DOHH2 (cell line): Measurements from ENCODE around the gene WTAP.

Source experiments
- H3F3A ChIP-seq: fragments of 200-600 bp; sonication (generic), shearing (Covaris generic); 2 replicates; pipeline ENCODE4 v1.6.0; 2016; ENCODE audit warnings: antibody characterized with exemption, mild to moderate bottlenecking; ENCODE audit not compliant: control insufficient read depth, insufficient read depth
- H3K27ac ChIP-seq: fragments of 200-600 bp; sonication (generic); 2 replicates; pipeline ENCODE4 v1.5.1; 2014; ENCODE audit warnings: low read depth, mild to moderate bottlenecking, low read length, moderate library complexity
- H3K27me3 ChIP-seq: fragments of 200-600 bp; sonication (generic); 2 replicates; pipeline ENCODE4 v1.6.1; 2014; ENCODE audit warnings: mild to moderate bottlenecking, low read length, mixed read lengths; ENCODE audit not compliant: control insufficient read depth
- H3K36me3 ChIP-seq: fragments of 200-600 bp; sonication (generic); 2 replicates; pipeline ENCODE4 v1.6.1; 2014; ENCODE audit warnings: mild to moderate bottlenecking, low read length, moderate library complexity, mixed read lengths; ENCODE audit not compliant: control insufficient read depth
- H3K4me1 ChIP-seq: fragments of 200-600 bp; sonication (generic); 2 replicates; pipeline ENCODE4 v1.6.1; 2014; ENCODE audit warnings: mild to moderate bottlenecking, low read length, mixed read lengths; ENCODE audit not compliant: control insufficient read depth
- H3K4me2 ChIP-seq: fragments of 200-600 bp; sonication (generic); 2 replicates; pipeline ENCODE4 v1.6.0; 2014; ENCODE audit warnings: mild to moderate bottlenecking, low read length, moderate library complexity
- H3K4me3 ChIP-seq: fragments of 200-600 bp; sonication (generic); 2 replicates; pipeline ENCODE4 v1.5.1; 2014; ENCODE audit warnings: mild to moderate bottlenecking, low read length, mixed read lengths
- H3K79me2 ChIP-seq: fragments of 200-600 bp; sonication (generic); 2 replicates; pipeline ENCODE4 v1.6.1; 2014; ENCODE audit warnings: mild to moderate bottlenecking, low read length, mixed read lengths; ENCODE audit not compliant: control insufficient read depth
- H3K9me2 ChIP-seq: fragments of 200-600 bp; sonication (generic); replicated peaks from 2 replicates; pipeline ENCODE4 v1.6.1; 2014; ENCODE audit warnings: mild to moderate bottlenecking, low read length, mixed read lengths; ENCODE audit not compliant: control insufficient read depth
- H3K9me3 ChIP-seq: fragments of 200-600 bp; sonication (generic); 2 replicates; pipeline ENCODE4 v1.6.1; 2014; ENCODE audit warnings: antibody characterized with exemption, low read length, mixed read lengths; ENCODE audit not compliant: control insufficient read depth, insufficient read depth
- H4K20me1 ChIP-seq: fragments of 200-600 bp; sonication (generic); 2 replicates; pipeline ENCODE4 v1.6.0; 2014; ENCODE audit warnings: low read depth, mild to moderate bottlenecking, antibody characterized with exemption, low read length, moderate library complexity; ENCODE audit not compliant: control insufficient read depth, insufficient read depth
- EZH2phosphoT487 ChIP-seq: fragments of 200-600 bp; sonication (generic); IDR thresholded peaks from 2 replicates; pipeline ENCODE4 v1.6.1; 2017; ENCODE audit warnings: borderline replicate concordance, mild to moderate bottlenecking, antibody characterized with exemption, low read length, moderate library complexity, mixed read lengths
- TF ChIP-seq, protein P1 (sequence below): fragments of 200-600 bp; sonication (generic); IDR thresholded peaks from one replicate; pipeline ENCODE4 v1.5.1; 2014; ENCODE audit warnings: antibody characterized with exemption, mild to moderate bottlenecking, low read depth, low read length; ENCODE audit not compliant: poor library complexity, severe bottlenecking

WTAP gene

DNA sequence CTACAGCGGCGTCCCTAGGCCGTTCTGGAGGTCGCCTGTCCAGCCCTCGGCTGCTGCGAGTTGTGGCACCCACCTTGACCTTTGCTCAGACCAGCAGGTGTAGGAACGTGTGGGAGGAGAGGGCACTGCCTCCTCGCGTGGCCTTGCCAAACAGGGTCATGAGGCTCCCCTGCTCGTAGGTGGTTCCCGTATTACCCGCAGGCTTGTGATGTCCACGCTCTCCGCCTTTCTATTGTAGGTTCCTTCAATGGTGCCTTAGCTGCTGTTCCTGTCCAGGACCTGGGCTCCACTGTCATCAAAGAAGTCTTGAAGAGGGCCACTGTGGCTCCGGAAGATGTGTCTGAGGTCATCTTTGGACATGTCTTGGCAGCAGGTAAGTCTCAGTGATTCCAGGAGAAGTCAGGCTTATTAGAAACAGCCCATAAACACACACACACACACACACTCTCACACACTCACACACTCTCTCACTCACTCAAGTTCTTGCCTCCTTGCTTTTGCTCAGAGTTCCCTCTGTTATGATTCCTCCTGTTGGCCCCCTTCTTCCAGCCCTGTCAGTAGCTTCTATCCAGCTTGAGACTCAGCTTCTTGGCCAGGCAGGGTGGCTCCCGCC, 35.5 kb downstream of the WTAP start:
- Histone ChIP-seq H3K4me1 (peaks cover 37% of the 10 kb centered on the region), H3K36me3 (peaks cover 79% of the 10 kb centered on the region), H3F3A (peaks cover 26% of the 10 kb centered on the region), H3K4me2 (peak overlapping the region; percentile 90), H4K20me1 (no peaks in the 10 kb centered on the region), H3K4me3 (peak overlapping the region; percentile 98), H3K27me3 (no peaks in the 10 kb centered on the region), H3K27ac (peak overlapping the region; percentile 94), H3K79me2 (peaks cover 43% of the 10 kb centered on the region), H3K9me3 (no peaks in the 10 kb centered on the region), H3K9me2 (no peaks in the 10 kb centered on the region)
- TF ChIP-seq, protein P1, sequence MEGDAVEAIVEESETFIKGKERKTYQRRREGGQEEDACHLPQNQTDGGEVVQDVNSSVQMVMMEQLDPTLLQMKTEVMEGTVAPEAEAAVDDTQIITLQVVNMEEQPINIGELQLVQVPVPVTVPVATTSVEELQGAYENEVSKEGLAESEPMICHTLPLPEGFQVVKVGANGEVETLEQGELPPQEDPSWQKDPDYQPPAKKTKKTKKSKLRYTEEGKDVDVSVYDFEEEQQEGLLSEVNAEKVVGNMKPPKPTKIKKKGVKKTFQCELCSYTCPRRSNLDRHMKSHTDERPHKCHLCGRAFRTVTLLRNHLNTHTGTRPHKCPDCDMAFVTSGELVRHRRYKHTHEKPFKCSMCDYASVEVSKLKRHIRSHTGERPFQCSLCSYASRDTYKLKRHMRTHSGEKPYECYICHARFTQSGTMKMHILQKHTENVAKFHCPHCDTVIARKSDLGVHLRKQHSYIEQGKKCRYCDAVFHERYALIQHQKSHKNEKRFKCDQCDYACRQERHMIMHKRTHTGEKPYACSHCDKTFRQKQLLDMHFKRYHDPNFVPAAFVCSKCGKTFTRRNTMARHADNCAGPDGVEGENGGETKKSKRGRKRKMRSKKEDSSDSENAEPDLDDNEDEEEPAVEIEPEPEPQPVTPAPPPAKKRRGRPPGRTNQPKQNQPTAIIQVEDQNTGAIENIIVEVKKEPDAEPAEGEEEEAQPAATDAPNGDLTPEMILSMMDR = no peak
- TF ChIP-seq EZH2phosphoT487 = no peak

DNA sequence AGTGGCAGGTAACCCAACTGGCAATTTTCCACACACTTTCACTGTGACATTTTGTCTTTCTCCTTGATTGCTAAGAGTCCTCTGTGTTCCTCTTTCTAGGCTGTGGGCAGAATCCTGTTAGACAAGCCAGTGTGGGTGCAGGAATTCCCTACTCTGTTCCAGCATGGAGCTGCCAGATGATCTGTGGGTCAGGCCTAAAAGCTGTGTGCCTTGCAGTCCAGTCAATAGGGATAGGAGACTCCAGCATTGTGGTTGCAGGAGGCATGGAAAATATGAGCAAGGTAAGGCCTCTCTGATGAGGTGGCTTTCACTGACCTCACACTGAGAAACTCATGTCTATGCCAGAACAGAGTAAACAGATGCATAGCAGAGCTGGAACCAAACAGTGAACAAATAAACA, 39.6 kb downstream of the WTAP start:
- Histone ChIP-seq H3K27me3 (no peaks in the 10 kb centered on the region), H3K4me3 (no peak overlapping the region), H3K79me2 (peaks cover 36% of the 10 kb centered on the region), H3F3A (no peaks in the 10 kb centered on the region), H3K9me2 (no peaks in the 10 kb centered on the region), H3K27ac (no peak overlapping the region), H3K4me1 (peaks cover 18% of the 10 kb centered on the region), H4K20me1 (no peaks in the 10 kb centered on the region), H3K36me3 (peaks cover 91% of the 10 kb centered on the region), H3K4me2 (no peak overlapping the region), H3K9me3 (no peaks in the 10 kb centered on the region)
- TF ChIP-seq, protein P1 = no peak
- TF ChIP-seq EZH2phosphoT487 = no peak

DNA sequence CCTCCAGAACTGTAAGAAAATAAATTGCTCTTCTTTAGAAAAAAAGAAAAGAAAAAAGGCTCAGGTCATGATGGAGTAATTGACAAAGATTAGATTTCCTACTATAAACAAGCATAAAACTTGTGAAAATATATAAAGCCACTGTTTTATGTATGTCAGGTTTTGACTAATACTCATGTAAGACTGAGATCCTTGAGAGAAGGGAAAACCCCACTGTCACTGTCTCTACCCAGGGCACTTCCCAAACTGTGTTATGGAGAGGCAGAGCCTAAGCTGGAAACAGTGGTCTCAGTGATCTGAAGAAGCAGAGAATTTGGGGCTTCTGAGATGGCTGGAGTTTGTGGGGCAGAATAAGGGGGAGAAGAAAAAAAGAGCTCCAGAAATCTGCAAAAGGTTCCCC, 42.2 kb downstream of the WTAP start:
- Histone ChIP-seq H3K9me3 (no peaks in the 10 kb centered on the region), H4K20me1 (no peaks in the 10 kb centered on the region), H3K79me2 (peaks cover 15% of the 10 kb centered on the region), H3K4me1 (peaks cover 5% of the 10 kb centered on the region; the same call in 1 of the 2 replicates), H3K4me2 (no peak overlapping the region), H3K36me3 (peaks cover 89% of the 10 kb centered on the region), H3K4me3 (no peak overlapping the region), H3K27ac (no peak overlapping the region), H3K27me3 (no peaks in the 10 kb centered on the region), H3K9me2 (no peaks in the 10 kb centered on the region), H3F3A (peaks cover 2% of the 10 kb centered on the region; the same call in 1 of the 2 replicates)
- TF ChIP-seq EZH2phosphoT487 = no peak
- TF ChIP-seq, protein P1 = no peak
